Measurements from ENCODE around the gene STAT3. TPM values are rescaled to one million over a fixed set of nuclear protein-coding genes. Genes with fewer than 3 reads are reported as not detected.

Gene STAT3
- total and polyA plus RNA-seq, 2 donors (not counting 3 experiments of a cell fraction or from before 2014, with no cell fraction given): 59.1 to 124 TPM

- Histone ChIP-seq H3K9me3 (replicated peaks; ENCODE audit: control insufficient read depth, insufficient read depth, low read length) (no peaks in the 10 kb centered on the region), H2AFZ (ENCODE audit: low read depth, low read length) (no peak overlapping the region), H3K9ac (replicated peaks; ENCODE audit: extremely low read depth, insufficient read depth, low read length) (no peak overlapping the region), H3K4me1 (ENCODE audit: control insufficient read depth, extremely low read depth, insufficient read depth, low read length) (peaks cover 30% of the 10 kb centered on the region), H3K27me3 (ENCODE audit: control insufficient read depth in 2 of 2, insufficient read depth in 2 of 2, low read length in 2 of 2) (no peaks in the 10 kb centered on the region), H3K79me2 (ENCODE audit: control insufficient read depth, insufficient read depth, low read length) (no peaks in the 10 kb centered on the region), H4K20me1 (replicated peaks; ENCODE audit: control insufficient read depth, extremely low read depth, insufficient read depth, low read length) (no peaks in the 10 kb centered on the region), H3K9me1 (replicated peaks; ENCODE audit: control insufficient read depth, extremely low read depth, insufficient read depth, low read length) (no peaks in the 10 kb centered on the region), H3K4me3 (replicated peaks in 1 of 3; ENCODE audit: insufficient read depth in 1 of 3, low read depth in 1 of 3, low read length in 3 of 3) (no peak overlapping the region), H3K36me3 (ENCODE audit: control insufficient read depth in 2 of 2, extremely low read depth in 1 of 2, insufficient read depth in 2 of 2, low read length in 2 of 2) (peaks cover 7 to 9% of the 10 kb centered on the region in 2 experiments), H3K27ac (ENCODE audit: insufficient read depth, low read depth, low read length) (no peak overlapping the region), H3K4me2 (ENCODE audit: insufficient read depth, low read length) (no peak overlapping the region)
- BruUV-seq (replicated peaks): no TSS peak
- CTCF ChIA-PET: interaction anchor here (1.2 to 6.3 kb wide), 5 partner anchors 11 to 216 kb away, joined by 3 to 72 read pairs (median 43); no protein-coding TSS in a partner anchor
- POLR2A ChIA-PET: no interaction called here
- DNase-seq (ENCODE audit: low read depth, low spot score) (no peak), FAIRE-seq (no peak)
- intact Hi-C loops (cut with micrococcal nuclease) (no loop called here), dilution Hi-C loops (cut with MboI; ENCODE audit: extremely low pct_ligation_motif_present, low sequenced_read_pairs) (no loop called here)
- TF ChIP-seq CTCF (IDR thresholded peaks at IDR 0.05; ENCODE audit: extremely low read depth in 1 of 2, insufficient read depth in 1 of 2, low read depth in 1 of 2, low read length in 2 of 2) (no peak), GATA2 (IDR thresholded peaks at IDR 0.05; ENCODE audit: insufficient read depth, insufficient read length, low read depth, low read length) (no peak), POLR2A (IDR thresholded peaks at IDR 0.05; ENCODE audit: low read depth, low read length) (no peak), JUN (IDR thresholded peaks at IDR 0.05; ENCODE audit: borderline replicate concordance, insufficient read depth, insufficient read length, low read depth) (no peak), EZH2 (IDR thresholded peaks at IDR 0.05; ENCODE audit: borderline replicate concordance, low read depth, low read length, severe bottlenecking) (no peak)
Measured at GRCh38 chr17:42310787-42311215, 77.4 kb downstream of the STAT3 start.
